GM23248 (cell line): ENCODE measurements around the gene ARHGAP23.

Experiments
- EZH2 ChIP-seq: fragments of 200-600 bp; sonication (generic); IDR thresholded peaks from 2 replicates; pipeline ENCODE4 v1.6.1; 2018; ENCODE audit warnings: antibody characterized with exemption, mild to moderate bottlenecking; ENCODE audit not compliant: insufficient read depth, poor library complexity, severe bottlenecking
- EZH2phosphoT487 ChIP-seq: fragments of 200-600 bp; sonication (generic); IDR thresholded peaks from 2 replicates; pipeline ENCODE4 v1.6.1; 2018; ENCODE audit warnings: antibody characterized with exemption, moderate library complexity, mild to moderate bottlenecking, low read depth; ENCODE audit not compliant: insufficient read depth

DNA sequence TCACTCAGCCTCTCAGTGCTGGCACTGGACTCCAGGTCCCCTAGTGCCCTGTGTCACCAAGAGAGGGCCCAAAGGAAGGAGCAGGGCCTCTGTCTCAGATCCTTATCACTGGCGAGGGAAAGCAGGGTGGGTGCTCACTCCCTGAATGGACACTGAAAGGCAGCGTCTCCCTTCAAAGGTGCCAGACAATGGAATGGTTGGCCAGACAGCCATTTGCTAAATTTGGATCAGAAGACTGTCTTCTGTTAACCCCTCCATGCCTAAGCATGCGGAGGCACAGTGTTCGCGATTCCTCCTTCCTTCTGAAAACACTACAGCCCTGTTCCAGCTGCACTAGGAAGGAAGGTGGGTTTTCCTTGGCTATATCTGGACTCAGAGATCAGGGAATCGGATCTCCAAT is 129.1 kb downstream of the ARHGAP23 start:
- TF ChIP-seq EZH2phosphoT487 (no peak), EZH2 (no peak)
